HepG2 (cell line): ENCODE data around the gene ZC3H18.

Experiments
- ARID3A ChIP-seq: IDR thresholded peaks from 2 replicates; pipeline ENCODE4 v1.6.1; 2012; ENCODE audit warnings: low read depth, low read length, improper control_type of control experiment
- LRRFIP1 ChIP-seq: sonication (generic); formaldehyde crosslinking; conservative IDR thresholded peaks from 2 replicates; pipeline ENCODE4 v1.4.0; 2020; ENCODE audit warnings: missing genetic modification reagents
- ZNF142 ChIP-seq: sonication (generic); formaldehyde crosslinking; IDR thresholded peaks from 2 replicates; pipeline ENCODE4 v1.4.0; 2020; ENCODE audit warnings: missing genetic modification reagents
- ZNF407 ChIP-seq: sonication (generic); formaldehyde crosslinking; IDR thresholded peaks from one replicate; pipeline ENCODE4 v1.5.1; 2020; ENCODE audit warnings: mild to moderate bottlenecking, missing genetic modification reagents; ENCODE audit errors: not compliant biosample characterization

- TF ChIP-seq LRRFIP1 (CRISPR knock-in tag), result no peak
- TF ChIP-seq ZNF142 (CRISPR knock-in tag), result no peak
- TF ChIP-seq ARID3A, result no peak
- TF ChIP-seq ZNF407 (CRISPR knock-in tag), result no peak
Observed at GRCh38 chr16:88595101-88595500, 24.9 kb downstream of the ZC3H18 start.
